Ovary (tissue), 3 donors: ENCODE results near the gene HDAC5.

Experiments used
- CTCF ChIP-seq, 3 donors: fragments of 450-650 bp in 2 of 3; fragments of 200-600 bp in 1 of 3; IDR thresholded peaks; one replicate each; pipeline versions ENCODE4 v1.5.1 to v1.8.0; 2016 to 2022; ENCODE audit warnings: antibody characterized with exemption in 3 of 3, mild to moderate bottlenecking in 1 of 3
- EP300 ChIP-seq: sonication (generic); formaldehyde crosslinking; IDR thresholded peaks from one replicate; pipeline ENCODE4 v1.6.1; 2017; ENCODE audit warnings: antibody characterized with exemption
- POLR2A ChIP-seq: fragments of 450-650 bp; IDR thresholded peaks from one replicate; pipeline ENCODE4 v1.6.1; 2017; ENCODE audit warnings: antibody characterized with exemption, mild to moderate bottlenecking, moderate library complexity
- donor health status: DM: no; HTN: no; CAD: no.

DNA sequence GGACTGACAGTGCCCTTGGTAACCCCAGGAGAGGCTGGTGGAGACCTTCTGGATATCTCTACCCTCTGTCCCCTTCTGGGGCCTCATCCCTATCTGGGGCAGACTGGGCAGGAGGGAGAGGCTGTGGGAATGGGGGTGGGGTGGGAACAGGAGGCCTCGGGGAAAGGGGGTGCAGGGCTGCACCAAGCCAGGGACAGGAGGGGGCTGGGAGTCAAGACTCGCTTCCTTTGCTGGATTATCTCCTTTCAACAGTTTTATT, 28.1 kb downstream of the HDAC5 start:
- TF ChIP-seq CTCF (IDR thresholded peaks at IDR 0.05) (no peak), EP300 (no peak), POLR2A (no peak)
